PFSK-1 (cell line): Measurements from ENCODE around the gene RBM6.

ENCODE experiments used
- FOXP2 ChIP-seq: optimal IDR thresholded peaks from 2 replicates; pipeline ENCODE3; 2011; ENCODE audit warnings: borderline replicate concordance, control low read depth, inconsistent platforms; ENCODE audit not compliant: insufficient read depth; ENCODE audit errors: extremely low read length, extremely low read depth
- POLR2AphosphoS5 ChIP-seq: IDR thresholded peaks from 2 replicates; pipeline ENCODE4 v1.6.1; 2012; ENCODE audit warnings: low read depth, mild to moderate bottlenecking, control low read depth, low read length, moderate library complexity
- SIN3A ChIP-seq: IDR thresholded peaks from 2 replicates; pipeline ENCODE4 v1.6.1; 2012; ENCODE audit warnings: mild to moderate bottlenecking, low read length, moderate library complexity, borderline replicate concordance; ENCODE audit not compliant: insufficient read depth
- TAF1 ChIP-seq: IDR thresholded peaks from 2 replicates; pipeline ENCODE4 v1.6.1; 2012; ENCODE audit warnings: low read length, control low read depth, borderline replicate concordance; ENCODE audit not compliant: insufficient read depth
- TF ChIP-seq, protein P1 (sequence below), 2 experiments: IDR thresholded peaks; 2 replicates each; pipeline versions ENCODE4 v1.6.1 to v1.8.0; 2011 to 2012; ENCODE audit warnings: low read depth in 2 of 2, low read length in 2 of 2, control low read depth in 1 of 2, inconsistent platforms in 1 of 2, mild to moderate bottlenecking in 1 of 2, moderate library complexity in 1 of 2; ENCODE audit not compliant: insufficient read depth in 1 of 2

Gene RBM6

DNA sequence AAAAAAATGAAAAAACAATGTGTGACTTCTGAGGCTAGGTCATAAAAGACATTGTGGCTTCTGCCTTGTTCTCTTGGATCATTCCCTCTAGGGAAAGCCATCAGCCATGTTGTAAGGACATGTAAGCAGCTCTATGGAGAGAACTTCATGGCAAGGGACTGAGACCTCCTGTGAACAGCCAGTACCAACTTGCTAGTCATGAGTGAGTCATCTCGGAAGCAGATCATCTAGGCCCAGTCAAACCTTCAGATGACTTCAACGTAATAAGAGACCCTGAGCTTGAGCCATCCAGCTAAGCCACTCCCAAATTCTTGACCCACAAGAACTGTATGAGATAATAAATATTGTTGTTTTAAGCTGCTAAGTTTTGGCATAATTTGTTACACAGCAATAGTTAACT, 15.3 kb upstream of the RBM6 start:
- TF ChIP-seq SIN3A: no peak
- TF ChIP-seq FOXP2: no peak
- TF ChIP-seq POLR2AphosphoS5: no peak
- TF ChIP-seq, protein P1, sequence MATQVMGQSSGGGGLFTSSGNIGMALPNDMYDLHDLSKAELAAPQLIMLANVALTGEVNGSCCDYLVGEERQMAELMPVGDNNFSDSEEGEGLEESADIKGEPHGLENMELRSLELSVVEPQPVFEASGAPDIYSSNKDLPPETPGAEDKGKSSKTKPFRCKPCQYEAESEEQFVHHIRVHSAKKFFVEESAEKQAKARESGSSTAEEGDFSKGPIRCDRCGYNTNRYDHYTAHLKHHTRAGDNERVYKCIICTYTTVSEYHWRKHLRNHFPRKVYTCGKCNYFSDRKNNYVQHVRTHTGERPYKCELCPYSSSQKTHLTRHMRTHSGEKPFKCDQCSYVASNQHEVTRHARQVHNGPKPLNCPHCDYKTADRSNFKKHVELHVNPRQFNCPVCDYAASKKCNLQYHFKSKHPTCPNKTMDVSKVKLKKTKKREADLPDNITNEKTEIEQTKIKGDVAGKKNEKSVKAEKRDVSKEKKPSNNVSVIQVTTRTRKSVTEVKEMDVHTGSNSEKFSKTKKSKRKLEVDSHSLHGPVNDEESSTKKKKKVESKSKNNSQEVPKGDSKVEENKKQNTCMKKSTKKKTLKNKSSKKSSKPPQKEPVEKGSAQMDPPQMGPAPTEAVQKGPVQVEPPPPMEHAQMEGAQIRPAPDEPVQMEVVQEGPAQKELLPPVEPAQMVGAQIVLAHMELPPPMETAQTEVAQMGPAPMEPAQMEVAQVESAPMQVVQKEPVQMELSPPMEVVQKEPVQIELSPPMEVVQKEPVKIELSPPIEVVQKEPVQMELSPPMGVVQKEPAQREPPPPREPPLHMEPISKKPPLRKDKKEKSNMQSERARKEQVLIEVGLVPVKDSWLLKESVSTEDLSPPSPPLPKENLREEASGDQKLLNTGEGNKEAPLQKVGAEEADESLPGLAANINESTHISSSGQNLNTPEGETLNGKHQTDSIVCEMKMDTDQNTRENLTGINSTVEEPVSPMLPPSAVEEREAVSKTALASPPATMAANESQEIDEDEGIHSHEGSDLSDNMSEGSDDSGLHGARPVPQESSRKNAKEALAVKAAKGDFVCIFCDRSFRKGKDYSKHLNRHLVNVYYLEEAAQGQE (IDR thresholded peaks at IDR 0.05; ENCODE audit: insufficient read depth in 1 of 2, low read depth in 2 of 2, low read length in 2 of 2): no peak
- TF ChIP-seq TAF1: no peak

DNA sequence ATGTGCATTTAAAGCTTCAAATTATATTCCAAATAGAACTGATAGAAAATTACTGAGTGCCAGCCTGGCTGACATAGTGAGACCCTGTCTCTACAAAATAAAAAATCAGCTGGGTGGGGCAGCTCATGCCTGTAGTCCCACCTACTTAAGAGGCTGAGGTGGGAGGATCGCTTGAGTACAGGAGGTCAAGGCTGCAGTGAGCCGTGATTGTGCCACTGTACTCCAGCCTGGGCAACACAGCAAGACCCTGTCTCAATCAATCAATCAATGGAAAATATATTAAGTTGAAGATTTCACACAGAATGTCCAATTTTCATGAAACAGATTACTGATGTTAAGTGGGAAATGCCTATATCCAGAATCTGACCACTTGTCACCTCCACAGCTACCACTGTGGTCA, 14.5 kb upstream of the RBM6 start:
- TF ChIP-seq POLR2AphosphoS5: no peak
- no peak for TF ChIP-seq FOXP2
- TF ChIP-seq, protein P1 (IDR thresholded peaks at IDR 0.05; ENCODE audit: insufficient read depth in 1 of 2, low read depth in 2 of 2, low read length in 2 of 2): no peak
- TF ChIP-seq TAF1: no peak
- no peak for TF ChIP-seq SIN3A

DNA sequence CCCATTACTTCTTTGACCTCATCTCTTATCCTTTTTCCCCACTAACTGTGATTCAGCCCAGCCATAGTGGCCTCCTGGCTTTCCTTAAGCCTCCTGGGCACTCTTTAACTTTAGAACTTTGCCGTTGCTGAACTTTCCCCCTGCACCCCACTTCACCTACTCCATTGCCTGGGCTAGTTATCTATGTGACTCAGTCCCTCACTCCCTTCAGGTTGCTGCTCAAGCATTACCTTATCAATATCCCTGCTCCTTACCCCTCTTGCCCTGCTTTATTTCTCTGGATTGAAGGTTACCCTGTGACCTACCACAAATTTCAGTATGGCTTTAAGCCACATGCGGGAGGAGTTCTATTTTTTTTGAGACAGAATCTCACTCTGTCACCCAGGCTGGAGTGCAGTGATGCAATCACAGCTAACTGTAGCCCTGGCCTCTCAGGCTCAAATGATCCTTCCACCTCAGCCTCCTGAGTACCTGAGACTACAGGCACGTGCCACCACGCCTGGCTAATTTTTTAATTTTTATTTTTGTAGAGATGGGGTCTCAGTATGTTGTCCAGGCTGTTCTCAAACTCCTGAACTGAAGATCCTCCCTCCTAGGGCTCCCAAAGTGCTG, 13.7 kb upstream of the RBM6 start:
- TF ChIP-seq SIN3A (no peak), TAF1 (no peak), POLR2AphosphoS5 (no peak), FOXP2 (no peak)
- TF ChIP-seq, protein P1 (IDR thresholded peaks at IDR 0.05; ENCODE audit: insufficient read depth in 1 of 2, low read depth in 2 of 2, low read length in 2 of 2): no peak

DNA sequence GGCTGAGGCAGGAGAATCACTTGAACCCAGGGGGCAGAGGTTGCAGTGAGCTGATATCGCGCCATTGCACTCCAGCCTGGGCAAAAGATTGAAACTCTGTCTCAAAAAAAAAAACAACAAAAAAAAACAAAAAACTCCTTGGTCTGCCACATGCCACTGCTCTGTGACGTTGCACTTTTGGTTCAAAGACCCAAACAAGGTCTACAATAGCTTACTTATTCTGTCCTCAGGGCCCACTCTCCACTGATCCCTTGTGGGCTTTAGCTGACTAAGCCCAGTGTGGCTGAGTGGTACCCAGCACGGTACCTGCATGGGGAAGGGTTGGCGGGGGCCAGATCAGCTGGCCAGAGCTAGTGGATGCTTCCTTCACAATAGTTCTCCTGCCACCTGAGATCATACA, 12.2 kb upstream of the RBM6 start:
- TF ChIP-seq, protein P1 (IDR thresholded peaks at IDR 0.05; ENCODE audit: insufficient read depth in 1 of 2, low read depth in 2 of 2, low read length in 2 of 2): no peak
- no peak for TF ChIP-seq SIN3A
- no peak for TF ChIP-seq TAF1
- no peak for TF ChIP-seq POLR2AphosphoS5
- TF ChIP-seq FOXP2: no peak
